SU-DHL-6 (cell line): ENCODE data around the gene HIBCH.

Experiments
- CTCF ChIP-seq: fragments of 200-600 bp; sonication (generic); IDR thresholded peaks from one replicate; pipeline ENCODE4 v1.5.1; 2017; ENCODE audit warnings: antibody characterized with exemption, mild to moderate bottlenecking, low read length, moderate library complexity; ENCODE audit not compliant: insufficient read depth, poor library complexity, severe bottlenecking
- EZH2phosphoT487 ChIP-seq: fragments of 200-600 bp; sonication (generic), shearing (Covaris generic); conservative IDR thresholded peaks from 2 replicates; pipeline ENCODE4 v1.6.1; 2018; ENCODE audit warnings: mild to moderate bottlenecking, antibody characterized with exemption, low read length, moderate library complexity, mixed read lengths

- TF ChIP-seq EZH2phosphoT487 (no peak), CTCF (no peak)
Measured at GRCh38 chr2:190207930-190208329, 111.7 kb downstream of the HIBCH start.
